BLaER1 (cell line): ENCODE results near the gene ETHE1.

Experiments used
- H3K27ac ChIP-seq: shearing (Covaris generic); formaldehyde crosslinking; 2 replicates; pipeline ENCODE4 v1.8.1; 2022
- H3K27me3 ChIP-seq: shearing (Covaris generic); formaldehyde crosslinking; 2 replicates; pipeline ENCODE4 v1.8.1; 2022
- H3K36me3 ChIP-seq: shearing (Covaris generic); formaldehyde crosslinking; 2 replicates; pipeline ENCODE4 v1.8.1; 2022
- H3K4me1 ChIP-seq: shearing (Covaris generic); formaldehyde crosslinking; 2 replicates; pipeline ENCODE4 v1.8.1; 2022
- H3K4me2 ChIP-seq: shearing (Covaris generic); formaldehyde crosslinking; 2 replicates; pipeline ENCODE4 v1.8.1; 2022
- H3K4me3 ChIP-seq: shearing (Covaris generic); formaldehyde crosslinking; 2 replicates; pipeline ENCODE4 v1.8.1; 2022
- H3K9ac ChIP-seq: shearing (Covaris generic); formaldehyde crosslinking; 2 replicates; pipeline ENCODE4 v1.8.1; 2022
- H3K9me3 ChIP-seq: shearing (Covaris generic); formaldehyde crosslinking; 2 replicates; pipeline ENCODE4 v1.8.1; 2022
- H4K20me1 ChIP-seq: shearing (Covaris generic); formaldehyde crosslinking; 2 replicates; pipeline ENCODE4 v1.8.1; 2022
- Cebpa-rat ChIP-seq: shearing (Covaris generic); IDR thresholded peaks from 2 replicates; pipeline ENCODE4 v1.8.1; 2022

ETHE1 gene

GRCh38 chr19:43468354-43469159 lies 58.4 kb downstream of the ETHE1 start:
- Histone ChIP-seq H3K27me3 (no peaks in the 10 kb centered on the region), H3K36me3 (no peaks in the 10 kb centered on the region), H3K4me1 (peaks cover 49% of the 10 kb centered on the region), H4K20me1 (no peaks in the 10 kb centered on the region), H3K9me3 (no peaks in the 10 kb centered on the region), H3K4me2 (peak overlapping the region; percentile 11), H3K27ac (no peak overlapping the region), H3K4me3 (no peak overlapping the region), H3K9ac (no peak overlapping the region)
- no peak for TF ChIP-seq Cebpa-rat

- no peak overlapping the region for H3K9ac ChIP-seq
- H3K4me3 ChIP-seq = no peak overlapping the region
- no peak overlapping the region for H3K4me2 ChIP-seq
- no peaks in the 10 kb centered on the region for H3K27me3 ChIP-seq
- H4K20me1 ChIP-seq = no peaks in the 10 kb centered on the region
- H3K9me3 ChIP-seq = no peaks in the 10 kb centered on the region
- TF ChIP-seq Cebpa-rat = peak; percentile 62; the same call in 1 of the 2 replicates
- no peaks in the 10 kb centered on the region for H3K36me3 ChIP-seq
- peaks cover 46% of the 10 kb centered on the region for H3K4me1 ChIP-seq
- H3K27ac ChIP-seq = no peak overlapping the region
Observed at GRCh38 chr19:43467730-43468129, 59.3 kb downstream of the ETHE1 start.

- no peak overlapping the region for H3K27ac ChIP-seq
- H3K4me2 ChIP-seq = no peak overlapping the region
- H3K9ac ChIP-seq = no peak overlapping the region
- H3K36me3 ChIP-seq = no peaks in the 10 kb centered on the region
- no peaks in the 10 kb centered on the region for H3K9me3 ChIP-seq
- TF ChIP-seq Cebpa-rat = no peak
- peaks cover 46% of the 10 kb centered on the region for H3K4me1 ChIP-seq
- H4K20me1 ChIP-seq = no peaks in the 10 kb centered on the region
- H3K4me3 ChIP-seq = no peak overlapping the region
- no peaks in the 10 kb centered on the region for H3K27me3 ChIP-seq
Observed at GRCh38 chr19:43467276-43467675, 59.7 kb downstream of the ETHE1 start.

- Histone ChIP-seq H3K4me3 (no peak overlapping the region), H4K20me1 (no peaks in the 10 kb centered on the region), H3K9me3 (no peaks in the 10 kb centered on the region), H3K9ac (no peak overlapping the region), H3K4me2 (no peak overlapping the region), H3K4me1 (peaks cover 42% of the 10 kb centered on the region), H3K36me3 (no peaks in the 10 kb centered on the region), H3K27me3 (no peaks in the 10 kb centered on the region), H3K27ac (no peak overlapping the region)
- no peak for TF ChIP-seq Cebpa-rat
Observed at GRCh38 chr19:43466793-43467192, 60.2 kb downstream of the ETHE1 start.

GRCh38 chr19:43465468-43466120 lies 61.4 kb downstream of the ETHE1 start, which contains the start of gene LYPD3:
Gene LYPD3 (minus strand): TSS chr19:43465608. CDS start chr19:43465571, 37 bp downstream.
- Histone ChIP-seq H3K4me3 (peak within 1 kb of the TSS; percentile 75), H3K4me1 (peaks cover 34% of the 10 kb centered on the region), H3K27ac (no peak within 1 kb of the TSS), H3K27me3 (no peaks in the 10 kb centered on the region), H3K9ac (peak within 1 kb of the TSS; percentile 69; the same call in 1 of the 2 replicates), H3K4me2 (peak within 1 kb of the TSS; percentile 75), H3K9me3 (no peaks in the 10 kb centered on the region), H3K36me3 (no peaks in the 10 kb centered on the region), H4K20me1 (no peaks in the 10 kb centered on the region)
- TF ChIP-seq Cebpa-rat = no peak

GRCh38 chr19:43464134-43464775 lies 62.7 kb downstream of the ETHE1 start:
- H3K4me1 ChIP-seq = peaks cover 31% of the 10 kb centered on the region
- H3K9ac ChIP-seq = peak overlapping the region; percentile 69; the same call in 1 of the 2 replicates
- H3K27ac ChIP-seq = no peak overlapping the region
- TF ChIP-seq Cebpa-rat = no peak
- H3K27me3 ChIP-seq = no peaks in the 10 kb centered on the region
- H4K20me1 ChIP-seq = no peaks in the 10 kb centered on the region
- peak overlapping the region; percentile 75 for H3K4me3 ChIP-seq
- peak overlapping the region; percentile 75 for H3K4me2 ChIP-seq
- H3K9me3 ChIP-seq = no peaks in the 10 kb centered on the region
- H3K36me3 ChIP-seq = no peaks in the 10 kb centered on the region

- peak overlapping the region; percentile 69 for H3K9ac ChIP-seq
Observed at GRCh38 chr19:43463381-43464133, 63.4 kb downstream of the ETHE1 start.

GRCh38 chr19:43462785-43463380 lies 64.1 kb downstream of the ETHE1 start:
- Histone ChIP-seq H3K9me3 (no peaks in the 10 kb centered on the region), H3K4me2 (peak overlapping the region; percentile 75), H3K27me3 (no peaks in the 10 kb centered on the region), H3K4me1 (peaks cover 20% of the 10 kb centered on the region), H4K20me1 (no peaks in the 10 kb centered on the region), H3K36me3 (no peaks in the 10 kb centered on the region), H3K27ac (no peak overlapping the region), H3K4me3 (peak overlapping the region; percentile 75), H3K9ac (no peak overlapping the region)
- TF ChIP-seq Cebpa-rat = no peak

More at GRCh38 chr19:43463381-43464133, 63.4 kb downstream of the ETHE1 start:
- H3K27ac ChIP-seq = no peak overlapping the region
- no peaks in the 10 kb centered on the region for H4K20me1 ChIP-seq
- H3K4me2 ChIP-seq = peak overlapping the region; percentile 75
- H3K36me3 ChIP-seq = no peaks in the 10 kb centered on the region
- peaks cover 24% of the 10 kb centered on the region for H3K4me1 ChIP-seq
- TF ChIP-seq Cebpa-rat = no peak
- no peaks in the 10 kb centered on the region for H3K27me3 ChIP-seq
- peak overlapping the region; percentile 75 for H3K4me3 ChIP-seq
- H3K9me3 ChIP-seq = no peaks in the 10 kb centered on the region

GRCh38 chr19:43462383-43462782 lies 64.6 kb downstream of the ETHE1 start:
- H3K4me3 ChIP-seq = no peak overlapping the region
- TF ChIP-seq Cebpa-rat = no peak
- no peaks in the 10 kb centered on the region for H3K27me3 ChIP-seq
- no peaks in the 10 kb centered on the region for H3K9me3 ChIP-seq
- peaks cover 20% of the 10 kb centered on the region for H3K4me1 ChIP-seq
- H4K20me1 ChIP-seq = no peaks in the 10 kb centered on the region
- H3K36me3 ChIP-seq = no peaks in the 10 kb centered on the region
- H3K27ac ChIP-seq = no peak overlapping the region
- H3K9ac ChIP-seq = no peak overlapping the region
- peak overlapping the region; percentile 75 for H3K4me2 ChIP-seq
